ELR (cell line): Measurements from ENCODE around the gene CCDC167.

ENCODE experiments used
- DNase-seq: peaks from one replicate; pipeline ENCODE4 v3.0.0-alpha.2; 2015; ENCODE audit warnings: low read depth

CCDC167 gene

DNA sequence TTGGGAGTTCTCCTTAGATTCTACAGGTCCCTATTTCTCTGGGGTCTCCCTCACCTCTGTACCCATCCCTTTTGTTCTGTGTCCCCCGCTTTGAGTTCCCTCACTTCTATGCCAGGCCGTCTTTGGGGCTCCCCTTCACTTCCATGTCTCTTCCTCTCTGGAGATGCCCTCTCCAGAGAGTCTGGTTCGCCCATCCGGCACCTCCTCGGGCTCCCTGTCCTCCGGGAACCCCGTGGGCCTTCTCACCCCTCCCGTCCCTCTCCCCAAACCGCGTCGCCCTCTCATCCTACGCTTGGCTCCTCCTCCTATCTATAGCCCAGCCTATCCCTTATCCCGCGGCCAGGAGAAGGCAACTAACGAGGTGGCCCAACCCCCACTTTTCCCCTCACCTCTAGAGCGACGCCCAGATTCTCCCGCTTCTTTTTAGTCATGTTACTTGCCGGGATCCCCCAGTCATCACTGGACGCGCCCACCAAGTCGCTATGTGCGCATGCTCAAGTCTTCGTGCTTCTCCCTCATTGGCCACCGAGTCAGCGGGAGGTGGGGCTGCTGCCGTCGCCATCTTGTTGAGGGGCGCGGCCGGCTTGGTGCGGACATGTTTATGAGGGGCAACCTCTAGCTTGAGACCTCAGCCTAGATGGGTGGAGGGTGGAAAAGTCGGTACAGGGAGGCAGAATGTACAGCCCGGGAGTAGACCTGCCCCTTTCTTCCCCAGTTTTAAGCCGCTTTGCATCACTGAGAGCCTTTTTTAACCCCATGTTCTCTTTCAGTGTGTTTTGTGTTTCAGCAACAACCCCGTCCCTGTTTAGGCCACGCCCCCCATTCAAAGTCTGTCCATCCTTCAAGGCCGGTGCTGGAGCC lies at the start of gene CCDC167:
Gene CCDC167 (minus strand): TSS at position 461 of the 861 bp plus-strand sequence. CDS start 30 bp downstream, at position 431.
- peak; percentile 100 for DNase-seq

GRCh38 chr6:37549154-37549553 lies 49.5 kb upstream of the CCDC167 start:
- no peak for DNase-seq

- no peak for DNase-seq
These were observed 48.5 kb upstream of the CCDC167 start for GRCh38 chr6:37548067-37548674.

- peak; percentile 41 for DNase-seq
These were observed 47.9 kb upstream of the CCDC167 start for GRCh38 chr6:37547564-37548061.

DNA sequence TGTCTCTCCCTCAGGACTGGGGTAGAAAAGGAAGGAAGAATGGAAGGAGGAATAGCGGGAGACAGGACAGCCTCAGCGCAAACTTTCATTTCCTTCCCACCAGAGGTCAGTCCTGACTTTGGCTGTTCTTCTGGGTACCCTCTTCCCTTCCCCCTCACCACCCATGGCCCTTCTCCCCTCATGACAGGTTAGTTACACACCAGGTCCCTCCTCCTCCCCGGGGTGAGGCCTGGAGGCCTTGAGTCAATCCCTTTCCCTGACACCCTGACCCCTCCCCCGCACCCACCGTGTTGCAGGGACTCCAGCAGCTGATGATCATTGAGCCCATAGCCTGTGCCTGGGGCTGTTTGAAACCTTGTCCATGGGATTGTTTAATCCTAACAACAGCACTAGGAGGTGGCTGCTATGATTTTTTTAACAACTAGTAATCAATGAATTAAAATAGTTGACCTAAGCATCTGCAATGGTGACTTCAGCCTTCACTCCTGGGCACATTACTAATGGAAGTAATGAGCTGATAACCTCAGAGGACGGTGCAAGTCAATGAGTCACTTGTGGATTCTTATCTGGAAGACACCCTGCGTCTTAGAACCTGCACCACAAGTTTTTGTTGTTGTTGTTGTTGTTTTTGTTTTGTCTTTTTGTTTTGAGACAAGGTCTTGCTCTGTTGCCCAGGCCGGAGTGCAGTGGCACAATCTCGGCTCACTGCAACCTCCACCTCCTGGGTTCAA lies 46.6 kb upstream of the CCDC167 start:
- DNase-seq = peak; percentile 42

GRCh38 chr6:37544530-37544929 lies 44.8 kb upstream of the CCDC167 start:
- DNase-seq = no peak

GRCh38 chr6:37543361-37543760 lies 43.7 kb upstream of the CCDC167 start:
- DNase-seq = no peak

DNA sequence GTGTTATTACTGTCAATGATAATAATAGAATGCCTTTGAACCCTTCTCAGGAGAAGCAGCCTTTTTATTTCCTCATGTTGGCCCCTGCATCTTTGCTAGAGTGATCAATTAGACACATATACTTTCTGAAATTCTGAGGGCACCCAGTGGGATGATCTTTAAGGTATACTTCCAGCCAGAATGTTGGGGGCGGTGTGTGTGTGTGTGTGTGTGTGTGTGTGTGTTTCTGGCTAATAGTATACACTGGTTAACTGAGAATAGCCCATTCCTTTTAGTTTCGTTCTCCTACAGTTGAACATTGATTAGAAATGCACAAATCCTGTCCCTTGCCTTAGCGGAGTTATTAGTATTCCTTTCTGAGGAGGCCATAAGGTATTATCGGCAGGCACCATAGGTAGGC lies 41.7 kb upstream of the CCDC167 start:
- DNase-seq = no peak

DNA sequence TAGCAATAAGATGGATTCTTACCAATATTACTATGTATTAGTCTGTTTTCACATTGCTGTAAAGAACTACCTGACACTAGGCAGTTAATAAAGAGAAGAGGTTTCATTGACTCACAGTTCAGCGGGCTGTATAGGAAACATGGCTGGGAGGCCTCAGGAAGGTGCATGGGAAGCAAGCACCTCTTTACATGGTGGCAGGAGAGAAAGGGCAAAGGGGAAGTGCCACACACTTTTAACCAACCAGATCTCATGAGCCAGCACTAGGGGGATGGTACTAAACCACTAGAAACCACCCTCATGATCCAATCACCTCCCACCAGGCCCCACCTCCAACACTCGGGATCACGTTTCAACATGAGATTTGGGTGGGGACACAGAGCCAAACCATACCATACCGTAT lies 40.7 kb upstream of the CCDC167 start:
- DNase-seq = no peak

DNA sequence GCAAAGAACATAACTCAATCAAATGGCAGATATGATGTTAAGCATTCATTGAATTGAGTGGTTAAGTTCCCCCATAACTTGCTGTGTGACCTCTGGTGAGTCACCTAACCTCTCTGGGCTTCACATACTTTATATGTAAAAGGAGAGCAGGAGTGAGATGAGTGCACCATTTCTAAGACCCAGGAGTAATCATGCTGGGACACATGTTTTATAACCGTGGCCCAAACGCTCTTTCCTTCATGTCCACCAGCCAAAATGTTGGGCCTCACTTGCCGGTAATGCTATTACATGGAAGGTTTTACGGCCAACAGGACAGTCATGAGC lies 40.3 kb upstream of the CCDC167 start:
- peak; percentile 35 for DNase-seq

GRCh38 chr6:37539171-37540028 lies 39.7 kb upstream of the CCDC167 start:
- no peak for DNase-seq

GRCh38 chr6:37538107-37538506 lies 38.4 kb upstream of the CCDC167 start:
- peak; percentile 59 for DNase-seq

- no peak for DNase-seq
These were observed 37.9 kb upstream of the CCDC167 start for GRCh38 chr6:37537548-37537947.

DNA sequence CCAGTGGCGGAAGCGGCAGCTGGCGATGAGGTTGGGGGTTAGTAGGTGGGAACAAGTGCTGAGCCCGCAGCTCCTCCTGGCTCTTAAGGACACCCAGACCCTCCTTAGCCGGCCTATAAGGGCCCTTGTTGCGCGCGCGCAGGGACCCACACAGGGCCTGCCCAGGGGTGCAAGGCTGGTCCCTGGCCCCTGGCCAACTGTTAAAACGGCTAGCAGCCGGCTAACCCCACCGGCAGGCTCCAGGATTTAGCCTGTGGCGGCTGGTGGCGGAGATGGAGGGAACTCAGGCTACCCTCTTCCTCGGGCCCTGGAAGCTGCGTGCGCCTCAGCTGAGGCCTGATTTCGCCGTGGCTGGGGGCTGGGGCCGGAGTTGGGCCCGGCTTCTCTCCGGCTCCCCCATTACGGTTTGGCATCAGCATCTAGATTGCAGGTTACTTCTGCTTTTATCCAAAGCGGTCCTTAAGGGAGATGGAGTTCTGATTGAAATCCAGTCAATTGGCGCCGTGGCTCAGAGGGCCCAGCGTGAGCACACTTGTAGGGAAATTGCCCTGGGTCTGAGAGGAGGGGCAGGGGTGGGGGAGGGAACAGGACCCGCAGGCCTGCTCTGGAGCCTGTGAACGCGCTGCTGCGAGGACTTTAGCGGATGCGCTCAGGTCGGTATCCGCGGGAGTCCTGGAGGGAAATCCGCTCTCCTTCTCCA lies 36.9 kb upstream of the CCDC167 start:
- no peak for DNase-seq

- DNase-seq = peak; percentile 36
These were observed 36.2 kb upstream of the CCDC167 start for GRCh38 chr6:37535759-37536490.

DNA sequence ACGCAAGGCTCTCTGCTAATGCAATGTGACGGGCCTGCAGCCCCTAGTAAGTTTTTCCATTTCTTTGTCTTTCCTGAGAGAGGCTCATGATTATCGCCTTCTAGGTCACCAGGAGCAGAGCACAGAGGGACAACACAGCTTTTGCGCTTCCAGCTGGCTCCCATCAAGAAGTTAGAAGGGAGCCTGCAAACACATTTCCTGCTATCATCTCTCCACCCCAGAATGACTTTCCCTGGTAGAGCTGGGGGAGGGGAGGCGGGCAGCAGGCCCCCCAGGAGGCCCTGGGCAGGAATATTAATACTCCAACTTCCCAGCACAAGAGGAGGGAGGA lies 35.7 kb upstream of the CCDC167 start:
- no peak for DNase-seq

DNA sequence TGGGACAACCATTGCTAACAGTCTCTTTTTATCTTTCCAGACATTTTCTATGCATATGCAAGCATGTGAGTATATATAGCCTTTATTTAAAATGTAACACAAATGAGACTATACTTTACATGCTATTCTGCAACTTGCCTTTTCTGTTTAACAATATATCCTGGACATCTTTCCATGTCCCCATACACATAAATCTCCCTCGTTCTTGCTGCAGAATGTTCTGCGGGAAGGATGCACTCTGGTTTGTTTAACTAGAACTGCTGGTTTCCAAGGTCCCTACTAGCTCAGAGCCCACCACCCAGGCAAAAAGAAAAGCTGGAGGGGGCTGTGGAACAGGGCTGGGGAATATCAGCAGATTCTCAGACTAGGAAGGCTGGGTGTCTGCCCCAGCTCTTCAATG lies 35.2 kb upstream of the CCDC167 start:
- DNase-seq = no peak

- DNase-seq = no peak
These were observed 32.4 kb upstream of the CCDC167 start for GRCh38 chr6:37532122-37532521.

DNA sequence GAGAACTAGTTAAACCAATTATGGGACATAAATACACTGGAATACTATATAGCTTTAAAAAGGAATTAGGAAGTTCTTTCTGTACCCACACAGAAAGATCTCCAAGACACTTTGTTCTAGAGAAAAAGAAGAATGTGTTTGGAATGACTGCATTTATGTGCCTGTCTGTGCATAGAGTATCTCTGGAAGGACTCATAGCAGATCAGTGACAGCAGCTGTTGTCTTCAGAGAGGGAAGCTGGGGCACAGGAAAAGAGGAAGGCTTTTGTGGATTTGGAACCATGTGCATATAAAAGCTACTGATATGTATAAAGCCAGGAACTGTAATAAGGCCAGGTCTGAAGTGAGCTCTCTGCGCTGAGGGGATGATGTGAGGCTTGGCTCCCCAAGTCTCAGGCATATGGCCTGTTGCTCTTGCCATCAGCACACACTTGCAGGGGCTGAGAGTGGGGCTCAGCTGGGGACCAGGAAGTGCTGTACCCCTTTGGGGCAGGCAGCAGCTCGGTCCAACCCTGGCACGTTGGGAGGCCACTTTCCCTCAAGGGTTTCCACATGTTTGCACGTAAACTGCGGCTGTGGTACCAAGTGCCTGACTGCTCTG lies 31.8 kb upstream of the CCDC167 start:
- no peak for DNase-seq

DNA sequence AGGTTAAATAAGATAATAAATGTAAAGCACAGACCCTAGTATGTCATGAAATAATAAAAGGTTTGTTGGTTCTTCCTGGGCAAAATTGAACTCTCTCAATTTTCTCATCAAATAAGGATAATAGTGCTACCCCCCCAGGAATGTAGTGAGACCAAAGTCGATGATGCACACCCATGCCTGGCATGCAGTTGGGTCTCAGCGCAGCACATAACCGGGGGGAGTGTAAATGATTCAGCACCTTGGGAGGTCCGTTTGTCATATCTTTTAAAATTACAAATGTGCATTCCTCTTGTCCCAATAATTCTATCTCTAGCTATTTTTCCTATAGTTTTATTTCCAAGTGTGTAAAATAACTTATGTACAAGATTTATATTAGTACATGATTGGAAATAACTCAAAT lies 31.3 kb upstream of the CCDC167 start:
- DNase-seq = peak; percentile 78
